ENCODE data around the gene IL17RD. TPM values are rescaled to one million over a fixed set of nuclear protein-coding genes. Genes with fewer than 3 reads are reported as not detected.

IL17RD gene
- total and polyA plus RNA-seq, 2 of the 13 experiments (the other 11 are each of a cell fraction or from before 2014, with no cell fraction given), result 0.28 to 0.31 TPM

GRCh38 chr3:57199895-57200297, 34.7 kb upstream of the IL17RD start, which contains the start of gene HESX1 (continued):
- TF ChIP-seq, protein P1, sequence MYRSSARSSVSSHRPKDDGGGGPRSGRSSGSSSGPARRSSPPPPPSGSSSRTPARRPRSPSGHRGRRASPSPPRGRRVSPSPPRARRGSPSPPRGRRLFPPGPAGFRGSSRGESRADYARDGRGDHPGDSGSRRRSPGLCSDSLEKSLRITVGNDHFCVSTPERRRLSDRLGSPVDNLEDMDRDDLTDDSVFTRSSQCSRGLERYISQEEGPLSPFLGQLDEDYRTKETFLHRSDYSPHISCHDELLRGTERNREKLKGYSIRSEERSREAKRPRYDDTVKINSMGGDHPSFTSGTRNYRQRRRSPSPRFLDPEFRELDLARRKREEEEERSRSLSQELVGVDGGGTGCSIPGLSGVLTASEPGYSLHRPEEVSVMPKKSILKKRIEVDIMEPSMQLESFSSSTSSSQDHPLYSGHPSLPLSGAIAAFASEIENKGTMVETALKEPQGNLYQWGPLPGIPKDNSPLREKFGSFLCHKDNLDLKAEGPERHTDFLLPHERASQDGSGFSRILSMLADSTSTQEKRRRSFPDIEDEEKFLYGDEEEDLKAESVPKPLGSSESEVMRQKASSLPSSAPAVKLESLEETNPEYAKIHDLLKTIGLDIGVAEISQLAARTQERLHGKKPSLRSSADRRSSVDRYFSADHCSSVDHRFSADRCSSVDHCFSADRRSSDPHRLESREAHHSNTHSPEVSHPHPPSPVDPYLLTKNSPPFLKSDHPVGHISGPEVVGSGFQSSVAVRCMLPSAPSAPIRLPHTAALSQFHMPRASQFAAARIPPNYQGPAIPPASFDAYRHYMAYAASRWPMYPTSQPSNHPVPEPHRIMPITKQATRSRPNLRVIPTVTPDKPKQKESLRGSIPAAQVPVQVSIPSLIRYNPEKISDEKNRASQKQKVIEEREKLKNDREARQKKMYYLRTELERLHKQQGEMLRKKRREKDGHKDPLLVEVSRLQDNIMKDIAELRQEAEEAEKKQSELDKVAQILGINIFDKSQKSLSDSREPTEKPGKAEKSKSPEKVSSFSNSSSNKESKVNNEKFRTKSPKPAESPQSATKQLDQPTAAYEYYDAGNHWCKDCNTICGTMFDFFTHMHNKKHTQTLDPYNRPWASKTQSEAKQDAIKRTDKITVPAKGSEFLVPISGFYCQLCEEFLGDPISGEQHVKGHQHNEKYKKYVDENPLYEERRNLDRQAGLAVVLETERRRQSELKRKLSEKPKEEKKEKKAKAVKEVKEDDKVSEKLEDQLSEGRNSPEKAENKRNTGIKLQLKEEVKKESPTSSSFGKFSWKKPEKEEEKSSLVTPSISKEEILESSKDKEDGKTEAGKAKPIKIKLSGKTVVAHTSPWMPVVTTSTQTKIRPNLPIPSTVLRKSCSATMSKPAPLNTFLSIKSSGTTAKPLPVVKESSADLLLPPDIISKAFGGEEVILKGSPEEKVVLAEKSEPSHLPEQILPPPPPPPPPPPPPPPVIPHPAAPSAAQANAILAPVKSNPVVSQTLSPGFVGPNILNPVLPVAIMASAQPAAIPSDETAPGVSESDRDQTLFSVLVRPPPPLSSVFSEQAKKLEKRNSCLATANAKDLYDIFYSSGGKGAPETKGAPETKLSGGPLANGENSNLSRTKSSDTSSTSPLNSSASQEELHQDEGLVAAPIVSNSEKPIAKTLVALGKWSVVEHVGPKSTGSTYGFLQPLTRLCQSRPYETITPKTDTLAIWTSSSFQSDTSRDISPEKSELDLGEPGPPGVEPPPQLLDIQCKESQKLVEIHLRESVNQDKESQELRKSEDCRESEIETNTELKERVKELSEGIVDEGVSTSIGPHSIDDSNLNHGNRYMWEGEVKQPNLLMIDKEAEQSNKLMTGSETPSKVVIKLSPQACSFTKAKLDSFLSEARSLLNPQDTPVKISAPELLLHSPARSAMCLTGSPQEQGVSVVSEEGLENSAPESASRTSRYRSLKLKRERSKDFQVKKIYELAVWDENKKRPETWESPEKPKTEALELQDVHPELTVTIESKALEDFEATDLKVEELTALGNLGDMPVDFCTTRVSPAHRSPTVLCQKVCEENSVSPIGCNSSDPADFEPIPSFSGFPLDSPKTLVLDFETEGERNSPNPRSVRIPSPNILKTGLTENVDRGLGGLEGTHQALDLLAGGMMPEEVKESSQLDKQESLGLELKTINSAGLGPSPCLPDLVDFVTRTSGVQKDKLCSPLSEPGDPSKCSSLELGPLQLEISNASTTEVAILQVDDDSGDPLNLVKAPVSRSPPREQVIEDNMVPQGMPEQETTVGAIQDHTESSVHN (CRISPR knock-in tag; IDR thresholded peaks at IDR 0.05), result no peak
- no peak for TF ChIP-seq ARNTL (CRISPR knock-in tag; IDR thresholded peaks at IDR 0.05)
- TF ChIP-seq NBN (conservative IDR thresholded peaks at IDR 0.05), result no peak

GRCh38 chr3:57194641-57195040, 29.5 kb upstream of the IL17RD start:
- Histone ChIP-seq H2AFZ (ENCODE audit: low read length) (no peak overlapping the region), H3K27me3 (ENCODE audit: control insufficient read depth in 1 of 2, insufficient read depth in 2 of 2, low read length in 2 of 2) (peaks cover 0 to 2% of the 10 kb centered on the region in 2 experiments; a peak in 2 of 5 replicates), H3K9me3 (ENCODE audit: low read length) (no peaks in the 10 kb centered on the region), H3K4me3 (replicated peaks in 1 of 3; ENCODE audit: insufficient read depth in 1 of 3, low read depth in 2 of 3, low read length in 3 of 3) (no peak overlapping the region), H3K36me3 (replicated peaks in 1 of 2; ENCODE audit: control insufficient read depth in 1 of 2, insufficient read depth in 2 of 2, low read length in 2 of 2) (no peaks in the 10 kb centered on the region), H3K4me1 (ENCODE audit: insufficient read depth, low read length) (no peaks in the 10 kb centered on the region), H4K20me1 (ENCODE audit: insufficient read depth, low read length) (no peaks in the 10 kb centered on the region), H3K27ac (ENCODE audit: extremely low read length, insufficient read depth, low read length) (no peak overlapping the region), H3K79me2 (ENCODE audit: insufficient read depth, low read length) (no peaks in the 10 kb centered on the region), H3K4me2 (ENCODE audit: low read depth, low read length) (no peak overlapping the region), H3K9ac (ENCODE audit: insufficient read depth, low read depth, low read length) (no peak overlapping the region)
- intact Hi-C loops (cut with micrococcal nuclease; ENCODE audit: unreplicated experiment) (no loop called here), in situ Hi-C loops (cut with HindIII; ENCODE audit: extremely low pct_ligation_motif_present, low pct_unique_long_range_greater_than_20kb) (no loop called here)
- ATAC-seq (no peak), FAIRE-seq (no peak), DNase-seq (ENCODE audit: low spot score) (no peak)
- 17% methylated on average over 4 of the region's 4 CpGs for WGBS (ENCODE audit: low lambda C conversion rate)
- ChIA-PET CTCF (ENCODE audit: low intra/inter-chr PET ratio, low total read pairs) (no interaction called here), POLR2A (no interaction called here)
- no TSS peak for BruUV-seq (replicated peaks)
- TF ChIP-seq ZNF710 (CRISPR knock-in tag; IDR thresholded peaks at IDR 0.05; ENCODE audit: borderline replicate concordance), result no peak
- no peak for TF ChIP-seq ZFP36L1 (CRISPR knock-in tag; IDR thresholded peaks at IDR 0.05)
- TF ChIP-seq, protein P2, sequence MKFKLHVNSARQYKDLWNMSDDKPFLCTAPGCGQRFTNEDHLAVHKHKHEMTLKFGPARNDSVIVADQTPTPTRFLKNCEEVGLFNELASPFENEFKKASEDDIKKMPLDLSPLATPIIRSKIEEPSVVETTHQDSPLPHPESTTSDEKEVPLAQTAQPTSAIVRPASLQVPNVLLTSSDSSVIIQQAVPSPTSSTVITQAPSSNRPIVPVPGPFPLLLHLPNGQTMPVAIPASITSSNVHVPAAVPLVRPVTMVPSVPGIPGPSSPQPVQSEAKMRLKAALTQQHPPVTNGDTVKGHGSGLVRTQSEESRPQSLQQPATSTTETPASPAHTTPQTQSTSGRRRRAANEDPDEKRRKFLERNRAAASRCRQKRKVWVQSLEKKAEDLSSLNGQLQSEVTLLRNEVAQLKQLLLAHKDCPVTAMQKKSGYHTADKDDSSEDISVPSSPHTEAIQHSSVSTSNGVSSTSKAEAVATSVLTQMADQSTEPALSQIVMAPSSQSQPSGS (CRISPR knock-in tag; IDR thresholded peaks at IDR 0.05), result no peak
- TF ChIP-seq ZNF430 (CRISPR knock-in tag; IDR thresholded peaks at IDR 0.05), result no peak
- TF ChIP-seq CSRNP1 (CRISPR knock-in tag; IDR thresholded peaks at IDR 0.05), result no peak

All from HepG2 (cell line).